DOHH2 (cell line): ENCODE measurements around the gene TAF12.
"Not testable (repeated sequence)": the region's sequence is repeated elsewhere in the genome, so short reads cannot be mapped to it uniquely, and the experiment has no call there.

ENCODE experiments used
- H3F3A ChIP-seq: fragments of 200-600 bp; sonication (generic), shearing (Covaris generic); 2 replicates; pipeline ENCODE4 v1.6.0; 2016; ENCODE audit warnings: antibody characterized with exemption, mild to moderate bottlenecking; ENCODE audit not compliant: control insufficient read depth, insufficient read depth
- H3K27ac ChIP-seq: fragments of 200-600 bp; sonication (generic); 2 replicates; pipeline ENCODE4 v1.5.1; 2014; ENCODE audit warnings: low read depth, mild to moderate bottlenecking, low read length, moderate library complexity
- H3K27me3 ChIP-seq: fragments of 200-600 bp; sonication (generic); 2 replicates; pipeline ENCODE4 v1.6.1; 2014; ENCODE audit warnings: mild to moderate bottlenecking, low read length, mixed read lengths; ENCODE audit not compliant: control insufficient read depth
- H3K36me3 ChIP-seq: fragments of 200-600 bp; sonication (generic); 2 replicates; pipeline ENCODE4 v1.6.1; 2014; ENCODE audit warnings: mild to moderate bottlenecking, low read length, moderate library complexity, mixed read lengths; ENCODE audit not compliant: control insufficient read depth
- H3K4me1 ChIP-seq: fragments of 200-600 bp; sonication (generic); 2 replicates; pipeline ENCODE4 v1.6.1; 2014; ENCODE audit warnings: mild to moderate bottlenecking, low read length, mixed read lengths; ENCODE audit not compliant: control insufficient read depth
- H3K4me2 ChIP-seq: fragments of 200-600 bp; sonication (generic); 2 replicates; pipeline ENCODE4 v1.6.0; 2014; ENCODE audit warnings: mild to moderate bottlenecking, low read length, moderate library complexity
- H3K4me3 ChIP-seq: fragments of 200-600 bp; sonication (generic); 2 replicates; pipeline ENCODE4 v1.5.1; 2014; ENCODE audit warnings: mild to moderate bottlenecking, low read length, mixed read lengths
- H3K79me2 ChIP-seq: fragments of 200-600 bp; sonication (generic); 2 replicates; pipeline ENCODE4 v1.6.1; 2014; ENCODE audit warnings: mild to moderate bottlenecking, low read length, mixed read lengths; ENCODE audit not compliant: control insufficient read depth
- H3K9me2 ChIP-seq: fragments of 200-600 bp; sonication (generic); replicated peaks from 2 replicates; pipeline ENCODE4 v1.6.1; 2014; ENCODE audit warnings: mild to moderate bottlenecking, low read length, mixed read lengths; ENCODE audit not compliant: control insufficient read depth
- H3K9me3 ChIP-seq: fragments of 200-600 bp; sonication (generic); 2 replicates; pipeline ENCODE4 v1.6.1; 2014; ENCODE audit warnings: antibody characterized with exemption, low read length, mixed read lengths; ENCODE audit not compliant: control insufficient read depth, insufficient read depth
- H4K20me1 ChIP-seq: fragments of 200-600 bp; sonication (generic); 2 replicates; pipeline ENCODE4 v1.6.0; 2014; ENCODE audit warnings: low read depth, mild to moderate bottlenecking, antibody characterized with exemption, low read length, moderate library complexity; ENCODE audit not compliant: control insufficient read depth, insufficient read depth
- EZH2phosphoT487 ChIP-seq: fragments of 200-600 bp; sonication (generic); IDR thresholded peaks from 2 replicates; pipeline ENCODE4 v1.6.1; 2017; ENCODE audit warnings: borderline replicate concordance, mild to moderate bottlenecking, antibody characterized with exemption, low read length, moderate library complexity, mixed read lengths
- TF ChIP-seq, protein P1 (sequence below): fragments of 200-600 bp; sonication (generic); IDR thresholded peaks from one replicate; pipeline ENCODE4 v1.5.1; 2014; ENCODE audit warnings: antibody characterized with exemption, mild to moderate bottlenecking, low read depth, low read length; ENCODE audit not compliant: poor library complexity, severe bottlenecking

Gene TAF12

DNA sequence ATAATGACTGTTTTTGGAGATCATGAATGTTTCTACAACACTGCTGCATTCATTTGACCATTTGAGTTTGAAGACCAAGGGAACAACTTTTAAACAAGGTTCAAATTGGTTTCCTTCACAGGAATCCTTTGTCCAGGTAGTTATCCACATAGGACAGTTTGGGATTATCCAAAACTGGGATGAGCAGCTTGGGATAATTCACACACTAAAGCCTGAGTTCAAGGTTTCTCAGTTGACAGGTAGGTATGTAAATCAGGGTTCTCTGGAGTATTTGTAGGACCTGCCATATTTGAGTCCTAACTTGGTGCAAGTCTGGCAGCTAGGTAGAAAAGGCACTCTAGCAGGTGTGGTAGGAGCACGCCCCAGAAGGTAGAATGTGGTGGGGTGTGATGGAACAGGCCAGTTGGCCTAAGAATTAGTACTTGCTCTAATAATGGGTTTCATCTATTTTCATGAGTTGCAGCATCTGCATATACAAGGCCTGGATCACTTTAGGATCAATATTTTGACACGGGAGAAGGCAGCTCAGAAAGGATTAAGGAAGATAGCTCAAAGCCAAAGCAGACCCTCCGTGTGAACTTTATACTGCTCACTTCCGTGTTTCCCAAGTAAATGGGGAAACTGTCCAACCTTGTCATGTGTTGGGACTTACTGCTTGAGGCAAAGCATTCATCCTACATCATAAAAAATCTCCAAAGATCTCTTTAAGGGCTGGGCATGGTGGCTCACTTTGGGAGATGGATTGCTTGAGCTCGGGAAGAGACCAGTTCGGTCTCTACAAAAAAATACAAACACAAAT is 64.9 kb downstream of the TAF12 start:
- Histone ChIP-seq H3K9me2 (no peaks in the 10 kb centered on the region), H3K79me2 (peaks cover 34% of the 10 kb centered on the region), H3K4me1 (peaks cover 24% of the 10 kb centered on the region), H3K27ac (peak overlapping the region; percentile 96), H3K36me3 (peaks cover 65% of the 10 kb centered on the region), H4K20me1 (peaks cover 18% of the 10 kb centered on the region), H3K4me2 (no peak overlapping the region), H3K4me3 (no peak overlapping the region), H3K9me3 (no peaks in the 10 kb centered on the region), H3F3A (peaks cover 67% of the 10 kb centered on the region), H3K27me3 (no peaks in the 10 kb centered on the region)
- TF ChIP-seq, protein P1, sequence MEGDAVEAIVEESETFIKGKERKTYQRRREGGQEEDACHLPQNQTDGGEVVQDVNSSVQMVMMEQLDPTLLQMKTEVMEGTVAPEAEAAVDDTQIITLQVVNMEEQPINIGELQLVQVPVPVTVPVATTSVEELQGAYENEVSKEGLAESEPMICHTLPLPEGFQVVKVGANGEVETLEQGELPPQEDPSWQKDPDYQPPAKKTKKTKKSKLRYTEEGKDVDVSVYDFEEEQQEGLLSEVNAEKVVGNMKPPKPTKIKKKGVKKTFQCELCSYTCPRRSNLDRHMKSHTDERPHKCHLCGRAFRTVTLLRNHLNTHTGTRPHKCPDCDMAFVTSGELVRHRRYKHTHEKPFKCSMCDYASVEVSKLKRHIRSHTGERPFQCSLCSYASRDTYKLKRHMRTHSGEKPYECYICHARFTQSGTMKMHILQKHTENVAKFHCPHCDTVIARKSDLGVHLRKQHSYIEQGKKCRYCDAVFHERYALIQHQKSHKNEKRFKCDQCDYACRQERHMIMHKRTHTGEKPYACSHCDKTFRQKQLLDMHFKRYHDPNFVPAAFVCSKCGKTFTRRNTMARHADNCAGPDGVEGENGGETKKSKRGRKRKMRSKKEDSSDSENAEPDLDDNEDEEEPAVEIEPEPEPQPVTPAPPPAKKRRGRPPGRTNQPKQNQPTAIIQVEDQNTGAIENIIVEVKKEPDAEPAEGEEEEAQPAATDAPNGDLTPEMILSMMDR, result no peak
- TF ChIP-seq EZH2phosphoT487, result no peak

DNA sequence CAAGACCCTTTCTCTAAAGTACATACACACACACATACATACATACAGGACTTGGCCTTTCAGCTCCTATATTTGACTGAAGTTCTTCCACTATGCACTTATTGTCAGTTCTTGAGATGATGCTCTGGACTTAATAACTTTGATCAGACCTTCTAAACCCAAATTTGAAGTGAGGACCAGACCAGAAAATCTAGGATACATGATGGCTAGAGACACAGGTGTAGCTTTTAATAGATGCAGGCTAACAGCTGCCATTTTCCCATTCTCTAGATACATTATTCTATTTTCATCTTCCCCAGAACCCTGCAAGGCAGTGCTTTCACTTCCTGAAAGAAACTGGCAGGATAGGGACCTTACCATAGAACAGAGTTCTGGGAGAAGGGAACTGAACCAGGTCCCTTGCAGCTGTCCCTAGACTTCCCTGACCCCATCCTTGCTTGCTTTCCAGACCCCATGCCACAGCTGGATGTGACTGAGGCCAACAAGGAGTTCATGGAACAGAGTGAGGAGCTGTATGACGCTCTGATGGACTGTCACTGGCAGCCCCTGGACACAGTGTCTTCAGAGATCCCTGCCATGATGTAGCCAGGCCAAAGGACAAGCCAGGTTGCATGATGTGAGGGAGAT is 65.7 kb downstream of the TAF12 start:
- TF ChIP-seq, protein P1, result no peak
- no peak for TF ChIP-seq EZH2phosphoT487
- no peaks in the 10 kb centered on the region for H3K9me3 ChIP-seq
- peak overlapping the region; percentile 96 for H3K27ac ChIP-seq
- no peak overlapping the region for H3K4me2 ChIP-seq
- no peaks in the 10 kb centered on the region for H3K9me2 ChIP-seq
- peaks cover 29% of the 10 kb centered on the region for H3K79me2 ChIP-seq
- peaks cover 62% of the 10 kb centered on the region for H3F3A ChIP-seq
- no peaks in the 10 kb centered on the region for H3K27me3 ChIP-seq
- peaks cover 18% of the 10 kb centered on the region for H4K20me1 ChIP-seq
- peaks cover 23% of the 10 kb centered on the region for H3K4me1 ChIP-seq
- H3K4me3 ChIP-seq, result no peak overlapping the region
- H3K36me3 ChIP-seq, result peaks cover 65% of the 10 kb centered on the region

DNA sequence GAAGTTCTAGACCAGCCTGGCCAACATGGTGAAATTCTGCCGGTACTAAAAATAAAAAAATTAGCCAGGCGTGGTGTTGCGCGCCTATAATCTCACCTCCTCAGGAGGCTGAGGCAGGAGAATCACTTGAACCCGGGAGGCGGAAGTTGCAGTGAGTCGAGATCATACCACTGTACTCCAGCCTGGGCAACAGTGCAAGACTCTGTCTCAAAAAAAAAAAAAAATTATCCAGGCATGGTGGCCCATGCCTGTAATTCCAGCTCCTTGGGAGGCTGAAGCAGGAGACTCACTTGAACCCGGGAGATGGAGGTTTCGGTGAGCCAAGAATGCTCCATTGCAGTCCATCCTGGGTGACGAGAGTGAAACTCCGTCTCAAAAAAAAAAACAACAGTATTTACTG is 69.3 kb downstream of the TAF12 start:
- no peak overlapping the region for H3K27ac ChIP-seq
- H4K20me1 ChIP-seq, result no peaks in the 10 kb centered on the region
- H3K4me2 ChIP-seq, result no peak overlapping the region
- H3F3A ChIP-seq, result peaks cover 29% of the 10 kb centered on the region
- no peaks in the 10 kb centered on the region for H3K79me2 ChIP-seq
- H3K9me2 ChIP-seq, result no peaks in the 10 kb centered on the region
- no peaks in the 10 kb centered on the region for H3K27me3 ChIP-seq
- peaks cover 3% of the 10 kb centered on the region; the same call in 1 of the 2 replicates for H3K4me1 ChIP-seq
- TF ChIP-seq EZH2phosphoT487, result no peak
- TF ChIP-seq, protein P1, result no peak
- peaks cover 54% of the 10 kb centered on the region for H3K36me3 ChIP-seq
- no peaks in the 10 kb centered on the region for H3K9me3 ChIP-seq
- no peak overlapping the region for H3K4me3 ChIP-seq

DNA sequence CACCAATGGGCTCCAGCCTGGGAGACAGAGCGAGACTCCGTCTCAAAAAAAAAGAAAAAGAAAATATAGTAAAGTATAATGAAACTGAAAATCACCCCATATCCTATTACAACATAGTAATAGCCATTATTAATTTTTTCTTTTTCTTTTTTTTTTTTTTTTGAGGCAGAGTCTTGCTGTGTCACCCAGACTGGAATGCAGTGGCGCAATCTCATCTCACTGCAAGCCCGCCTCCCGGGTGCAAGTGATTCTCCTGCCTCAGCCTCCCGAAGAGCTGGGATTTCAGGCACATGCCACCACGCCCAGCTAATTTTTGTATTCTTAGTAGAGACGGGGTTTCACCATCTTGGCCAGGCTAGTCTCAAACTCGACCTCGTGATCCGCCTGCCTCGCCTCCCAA is 70.0 kb downstream of the TAF12 start:
- H3K4me3 ChIP-seq, result not testable (repeated sequence)
- peaks cover 54% of the 10 kb centered on the region for H3K36me3 ChIP-seq

More for the DNA sequence above, 70.0 kb downstream of the TAF12 start:
- not testable (repeated sequence) for H3K4me1 ChIP-seq, H3K4me2 ChIP-seq, H3K27me3 ChIP-seq, H3K27ac ChIP-seq, H3K79me2 ChIP-seq, H3K9me3 ChIP-seq, H3K9me2 ChIP-seq, H4K20me1 ChIP-seq
- peaks cover 22% of the 10 kb centered on the region for H3F3A ChIP-seq
